GM18951 (cell line): Measurements from ENCODE around the gene DMBX1.

Experiments
- POLR2A ChIP-seq: IDR thresholded peaks from 4 replicates; pipeline ENCODE4 v1.6.1; 2011; ENCODE audit warnings: mild to moderate bottlenecking; ENCODE audit not compliant: insufficient read length, insufficient read depth; ENCODE audit errors: extremely low read depth
- in situ Hi-C: fragments of 300-500 bp; cut with MboI; formaldehyde crosslinking; loops from one replicate; pipeline ENCODE4 v1.12.0; 2022; ENCODE audit warnings: low sequenced_read_pairs, mixed read lengths, inconsistent platforms; ENCODE audit not compliant: unreplicated experiment

Gene DMBX1

GRCh38 chr1:46491443-46492268 lies 2.0 kb downstream of the DMBX1 start:
- in situ Hi-C loops = no loop called here
- TF ChIP-seq POLR2A = no peak

- no peak for TF ChIP-seq POLR2A
- in situ Hi-C loops = no loop called here
Measured at GRCh38 chr1:46492269-46492853, 2.7 kb downstream of the DMBX1 start.

GRCh38 chr1:46492871-46493270 lies 3.2 kb downstream of the DMBX1 start:
- no peak for TF ChIP-seq POLR2A
- in situ Hi-C loops = no loop called here

GRCh38 chr1:46493316-46494032 lies 3.8 kb downstream of the DMBX1 start:
- TF ChIP-seq POLR2A = no peak
- in situ Hi-C loops = no loop called here

GRCh38 chr1:46494910-46495309 lies 5.3 kb downstream of the DMBX1 start:
- in situ Hi-C loops = no loop called here
- no peak for TF ChIP-seq POLR2A

GRCh38 chr1:46495778-46496177 lies 6.1 kb downstream of the DMBX1 start:
- no peak for TF ChIP-seq POLR2A
- in situ Hi-C loops = no loop called here

- no peak for TF ChIP-seq POLR2A
- in situ Hi-C loops = no loop called here
Measured at GRCh38 chr1:46496505-46496904, 6.9 kb downstream of the DMBX1 start.

GRCh38 chr1:46497020-46497419 lies 7.4 kb downstream of the DMBX1 start:
- in situ Hi-C loops = no loop called here
- no peak for TF ChIP-seq POLR2A

GRCh38 chr1:46497665-46498064 lies 8.0 kb downstream of the DMBX1 start:
- in situ Hi-C loops = no loop called here
- no peak for TF ChIP-seq POLR2A

- in situ Hi-C loops = no loop called here
Measured at GRCh38 chr1:46501528-46501927, 11.9 kb downstream of the DMBX1 start.

GRCh38 chr1:46503421-46503820 lies 13.8 kb downstream of the DMBX1 start:
- no peak for TF ChIP-seq POLR2A
- in situ Hi-C loops = no loop called here

More at GRCh38 chr1:46501528-46501927, 11.9 kb downstream of the DMBX1 start:
- TF ChIP-seq POLR2A = no peak

GRCh38 chr1:46506470-46507219 lies 17.0 kb downstream of the DMBX1 start:
- no peak for TF ChIP-seq POLR2A
- in situ Hi-C loops = no loop called here

- in situ Hi-C loops = no loop called here
- no peak for TF ChIP-seq POLR2A
Measured at GRCh38 chr1:46508757-46509156, 19.1 kb downstream of the DMBX1 start.
